Kidney (tissue), 14 donors: ENCODE data around the gene ACTRT2. TPM values are rescaled to one million over a fixed set of nuclear protein-coding genes. Genes with fewer than 3 reads are reported as not detected.
A peak's percentile ranks its signal among the peaks of the same experiment; 100 is the strongest.

ENCODE experiments used
- DNase-seq, 5 donors: peaks; one replicate each; pipeline ENCODE4 v3.0.0-alpha.2; 2013 to 2020
- FAIRE-seq: peaks from 2 replicates; lab custom pipeline; 2012; peaks lifted over from hg19 to GRCh38; lab: Jason Lieb, UNC
- H3K27ac ChIP-seq, 2 donors: one replicate each; pipeline ENCODE4 v1.7.0; 2013; ENCODE audit warnings: low read depth in 2 of 2, low read length in 2 of 2, inconsistent platforms in 1 of 2
- H3K27me3 ChIP-seq: one replicate; pipeline ENCODE4 v1.7.1; 2013; ENCODE audit warnings: low read length, inconsistent platforms; ENCODE audit not compliant: control insufficient read depth, insufficient read depth
- H3K36me3 ChIP-seq, 3 donors: one replicate each; pipeline versions ENCODE4 v1.7.0 to v1.7.1; 2013; ENCODE audit warnings: low read length in 3 of 3, control low read depth in 1 of 3, inconsistent platforms in 1 of 3; ENCODE audit not compliant: insufficient read depth in 3 of 3, control insufficient read depth in 2 of 3
- H3K4me1 ChIP-seq, 3 donors: one replicate each; pipeline versions ENCODE4 v1.7.0 to v1.7.1; 2013; ENCODE audit warnings: low read length in 3 of 3, inconsistent platforms in 1 of 3, low read depth in 1 of 3; ENCODE audit not compliant: control insufficient read depth in 2 of 3, insufficient read depth in 2 of 3
- H3K4me3 ChIP-seq, 3 donors: one replicate each; pipeline versions ENCODE4 v1.7.0 to v1.8.1; 2013; ENCODE audit warnings: low read length in 3 of 3, control low read depth in 1 of 3, inconsistent platforms in 1 of 3
- H3K9ac ChIP-seq, 3 donors: one replicate each; pipeline versions ENCODE4 v1.7.0 to v1.7.1; 2013; ENCODE audit warnings: low read length in 3 of 3, control low read depth in 1 of 3, inconsistent platforms in 1 of 3
- H3K9me3 ChIP-seq, 3 donors: one replicate each; pipeline versions ENCODE4 v1.7.0 to v1.7.1; 2013; ENCODE audit warnings: low read length in 3 of 3, control low read depth in 1 of 3, inconsistent platforms in 1 of 3; ENCODE audit not compliant: control insufficient read depth in 2 of 3, insufficient read depth in 1 of 3
- CTCF ChIP-seq: IDR thresholded peaks from 3 replicates; pipeline ENCODE4 v1.5.1; 2012; ENCODE audit warnings: mild to moderate bottlenecking, moderate library complexity, borderline replicate concordance; ENCODE audit not compliant: insufficient read depth; ENCODE audit errors: extremely low read depth
- intact Hi-C: fragments of 100-400 bp; cut with DNase I; formaldehyde crosslinking; loops from one replicate; pipeline ENCODE4 v1.11.1; 2022
- polyA plus RNA-seq: library from polyadenylated mRNA; stranded (reverse); fragments of 350-450 nt; fragmentation: Illumina TruSeq; extraction: RNeasy Lipid Tissue Mini Kit (QIAGEN cat#74804); gene quantifications from one replicate; pipeline ENCODE4 v1.2.3, GENCODE V29; 2014; ENCODE audit warnings: low read depth, low replicate concordance; ENCODE audit not compliant: insufficient read depth
- total RNA-seq: library from RNA; stranded (reverse); fragmentation: NEBNext Ultra II Directional; extraction: Animal tissue kit (Norgen Biotek cat#: 25700); gene quantifications from one replicate; pipeline ENCODE4 v1.2.1, GENCODE V29; 2021
- donor health status: control.
- donor health status: control.
- donor health status: control.
- donor health status: control.
- donor health status: control.
- donor health status: DM: yes; HTN: yes; CAD: no.
- donor health status: Normal renal cell carcinoma (clear cell type).

The ACTRT2 gene
- total and polyA plus RNA-seq, 2 donors from 2014 or later: not detected

GRCh38 chr1:2975466-2976179 is 45.6 kb upstream of the ACTRT2 start:
- Histone ChIP-seq H3K27ac (no peak overlapping the region), H3K27me3 (no peaks in the 10 kb centered on the region), H3K9me3 (no peaks in the 10 kb centered on the region), H3K9ac (no peak overlapping the region), H3K36me3 (no peaks in the 10 kb centered on the region), H3K4me3 (no peak overlapping the region), H3K4me1 (no peaks in the 10 kb centered on the region)
- FAIRE-seq (no peak), DNase-seq (peak in 1 of 5 donors; percentile 52)
- TF ChIP-seq CTCF: no peak
- intact Hi-C loops: no loop called here

- Histone ChIP-seq H3K27ac (no peak overlapping the region), H3K4me1 (no peaks in the 10 kb centered on the region), H3K9ac (no peak overlapping the region), H3K36me3 (no peaks in the 10 kb centered on the region), H3K9me3 (no peaks in the 10 kb centered on the region), H3K4me3 (no peak overlapping the region), H3K27me3 (no peaks in the 10 kb centered on the region)
- DNase-seq (no peak), FAIRE-seq (no peak)
- intact Hi-C loops: no loop called here
- no peak for TF ChIP-seq CTCF
Observed at GRCh38 chr1:2976180-2976562, 45.1 kb upstream of the ACTRT2 start.

- DNase-seq: no peak
Observed at GRCh38 chr1:2977886-2978611, 43.2 kb upstream of the ACTRT2 start.

More at GRCh38 chr1:2977886-2978611, 43.2 kb upstream of the ACTRT2 start:
- no peak overlapping the region for H3K9ac ChIP-seq
- H3K4me1 ChIP-seq: no peaks in the 10 kb centered on the region
- intact Hi-C loops: no loop called here
- FAIRE-seq: no peak
- H3K27me3 ChIP-seq: no peaks in the 10 kb centered on the region
- no peaks in the 10 kb centered on the region for H3K36me3 ChIP-seq
- H3K9me3 ChIP-seq: no peaks in the 10 kb centered on the region
- no peak for TF ChIP-seq CTCF
- no peak overlapping the region for H3K27ac ChIP-seq
- no peak overlapping the region for H3K4me3 ChIP-seq
